Transverse colon (tissue), 4 donors: ENCODE data around the gene SRRM4. TPM values are rescaled to one million over a fixed set of nuclear protein-coding genes. Genes with fewer than 3 reads are reported as not detected.

ENCODE experiments used
- DNase-seq: peaks from one replicate; pipeline ENCODE4 v3.0.0-alpha.2; 2019
- H3K27ac ChIP-seq, 4 donors: fragments of 200-600 bp; sonication (generic); 2 replicates each; pipeline ENCODE4 v1.5.1; 2016 to 2018; ENCODE audit warnings: inconsistent platforms in 4 of 4
- H3K27me3 ChIP-seq: fragments of 200-600 bp; sonication (generic); 2 replicates; pipeline ENCODE4 v1.5.1; 2017; ENCODE audit warnings: inconsistent platforms
- H3K36me3 ChIP-seq, 4 donors: fragments of 200-600 bp; sonication (generic); 2 replicates each; pipeline ENCODE4 v1.5.1; 2017 to 2019; ENCODE audit warnings: inconsistent platforms in 4 of 4
- H3K4me1 ChIP-seq, 4 donors: fragments of 200-600 bp; sonication (generic); 2 replicates each; pipeline ENCODE4 v1.5.1; 2017 to 2020; ENCODE audit warnings: inconsistent platforms in 4 of 4
- H3K4me3 ChIP-seq, 4 donors: fragments of 200-600 bp; sonication (generic); 1 replicate in 1 of 4; 2 replicates in 3 of 4; pipeline versions ENCODE4 v1.5.1 to v1.6.1; 2017 to 2019; ENCODE audit warnings: inconsistent platforms in 4 of 4
- H3K9me3 ChIP-seq, 2 donors: fragments of 200-600 bp; sonication (generic); 2 replicates each; pipeline ENCODE4 v1.5.1; 2017 to 2019; ENCODE audit warnings: inconsistent platforms in 2 of 2
- CTCF ChIP-seq, 5 experiments: fragments of 200-600 bp in 3 of 5; fragments of 450-650 bp in 2 of 5; sonication (generic) in 3 of 5; IDR thresholded peaks; 1 replicate in 2 of 5; 2 replicates in 3 of 5; pipeline ENCODE4 v1.5.1; 2016 to 2017; ENCODE audit warnings: antibody characterized with exemption in 5 of 5, inconsistent platforms in 3 of 5, mild to moderate bottlenecking in 2 of 5, moderate library complexity in 1 of 5
- EP300 ChIP-seq: sonication (generic); formaldehyde crosslinking; IDR thresholded peaks from one replicate; pipeline ENCODE4 v1.6.1; 2017; ENCODE audit warnings: antibody characterized with exemption, low read depth
- POLR2A ChIP-seq: fragments of 450-650 bp; IDR thresholded peaks from one replicate; pipeline ENCODE4 v1.6.1; 2016; ENCODE audit warnings: antibody characterized with exemption, mild to moderate bottlenecking, moderate library complexity
- POLR2AphosphoS5 ChIP-seq, 3 donors: sonication (generic); formaldehyde crosslinking; IDR thresholded peaks; one replicate each; pipeline ENCODE4 v1.6.1; 2016; ENCODE audit warnings: antibody characterized with exemption in 3 of 3
- WGBS, 2 donors: methylation state at CpG; one replicate each; pipeline ENCODE4 v1.1.5; 2018; ENCODE audit warnings: low coverage in 1 of 2; 5-methylcytosine and 5-hydroxymethylcytosine counted together
- in situ Hi-C, 4 donors: fragments of 200-750 bp; cut with MboI; loops; one replicate each; pipeline versions ENCODE4 v1.15.0 to v1.15.1; 2017; ENCODE audit warnings: low sequenced_read_pairs in 3 of 4, low pct_ligation_motif_present in 1 of 4, low pct_unique_long_range_greater_than_20kb in 1 of 4
- intact Hi-C: fragments of 100-400 bp; cut with DNase I; formaldehyde crosslinking; loops from one replicate; pipeline ENCODE4 v1.15.1; 2023; ENCODE audit warnings: low total_unique reads
- total RNA-seq, 4 donors: library from RNA; depleted of rRNA; stranded (reverse); fragments of >200 nt; gene quantifications; one replicate each; pipeline ENCODE4 v1.1.0, GENCODE V29; 2016

The SRRM4 gene
- total RNA-seq, 4 donors from 2014 or later, result 0.14 TPM; not detected in 3

GRCh38 chr12:119089380-119090013, 108.2 kb downstream of the SRRM4 start:
- WGBS, 2 donors, result 38 to 59% methylated on average over 1 of the region's 1 CpG
- Histone ChIP-seq H3K36me3 (no peaks in the 10 kb centered on the region), H3K27me3 (no peaks in the 10 kb centered on the region), H3K27ac (no peak overlapping the region), H3K4me1 (no peaks in the 10 kb centered on the region), H3K4me3 (no peak overlapping the region), H3K9me3 (no peaks in the 10 kb centered on the region)
- DNase-seq, result no peak
- TF ChIP-seq CTCF (IDR thresholded peaks at IDR 0.05), result no peak
- no peak for TF ChIP-seq POLR2A
- TF ChIP-seq EP300, result no peak
- TF ChIP-seq POLR2AphosphoS5 (IDR thresholded peaks at IDR 0.05), result no peak
- in situ Hi-C loops, result no loop called here
- intact Hi-C loops, result no loop called here

GRCh38 chr12:119090276-119090675, 108.9 kb downstream of the SRRM4 start:
- no peak for DNase-seq
- intact Hi-C loops (no loop called here), in situ Hi-C loops (no loop called here)
- Histone ChIP-seq H3K27me3 (no peaks in the 10 kb centered on the region), H3K27ac (no peak overlapping the region), H3K4me1 (no peaks in the 10 kb centered on the region), H3K4me3 (no peak overlapping the region), H3K9me3 (no peaks in the 10 kb centered on the region), H3K36me3 (no peaks in the 10 kb centered on the region)
- WGBS, 2 donors, result 92% methylated on average over 1 of the region's 1 CpG; no CpG with 5 or more reads in 1 of the 2 donors
- TF ChIP-seq POLR2A (no peak), EP300 (no peak), POLR2AphosphoS5 (IDR thresholded peaks at IDR 0.05) (no peak), CTCF (IDR thresholded peaks at IDR 0.05) (no peak)

- DNase-seq, result no peak
- intact Hi-C loops (no loop called here), in situ Hi-C loops (no loop called here)
- H3K27ac ChIP-seq, result no peak overlapping the region
- H3K27me3 ChIP-seq, result no peaks in the 10 kb centered on the region
- no peaks in the 10 kb centered on the region for H3K36me3 ChIP-seq
- 19% methylated on average over 3 of the region's 3 CpGs; no CpG with 5 or more reads in 1 of the 2 donors for WGBS, 2 donors
- H3K4me3 ChIP-seq, result no peak overlapping the region
- no peaks in the 10 kb centered on the region for H3K9me3 ChIP-seq
- H3K4me1 ChIP-seq, result no peaks in the 10 kb centered on the region
- no peak for TF ChIP-seq POLR2A
- no peak for TF ChIP-seq POLR2AphosphoS5 (IDR thresholded peaks at IDR 0.05)
- no peak for TF ChIP-seq EP300
- no peak for TF ChIP-seq CTCF (IDR thresholded peaks at IDR 0.05)
These were observed 109.5 kb downstream of the SRRM4 start for GRCh38 chr12:119090865-119091264.

GRCh38 chr12:119096429-119097202, 115.3 kb downstream of the SRRM4 start:
- WGBS, 2 donors, result 45 to 83% methylated on average over 1 to 11 of the region's 11 CpGs
- no peak overlapping the region for H3K4me3 ChIP-seq
- intact Hi-C loops, result no loop called here
- H3K27me3 ChIP-seq, result no peaks in the 10 kb centered on the region
- no peak overlapping the region for H3K27ac ChIP-seq
- in situ Hi-C loops, result no loop called here
- DNase-seq, result no peak
- TF ChIP-seq POLR2A, result no peak
- no peak for TF ChIP-seq POLR2AphosphoS5 (IDR thresholded peaks at IDR 0.05)
- no peak for TF ChIP-seq CTCF (IDR thresholded peaks at IDR 0.05)
- TF ChIP-seq EP300, result no peak
- no peaks in the 10 kb centered on the region for H3K4me1 ChIP-seq
- H3K36me3 ChIP-seq, result no peaks in the 10 kb centered on the region
- H3K9me3 ChIP-seq, result peaks cover 0 to 6% of the 10 kb centered on the region in 2 donors
